ENCODE data around the gene ANKS1B. TPM values are rescaled to one million over a fixed set of nuclear protein-coding genes. Genes with fewer than 3 reads are reported as not detected.
"Not testable (repeated sequence)": the region's sequence is repeated elsewhere in the genome, so short reads cannot be mapped to it uniquely, and the experiment has no call there.

Gene ANKS1B
- total RNA-seq, 1 donor = 0.21 TPM

DNA sequence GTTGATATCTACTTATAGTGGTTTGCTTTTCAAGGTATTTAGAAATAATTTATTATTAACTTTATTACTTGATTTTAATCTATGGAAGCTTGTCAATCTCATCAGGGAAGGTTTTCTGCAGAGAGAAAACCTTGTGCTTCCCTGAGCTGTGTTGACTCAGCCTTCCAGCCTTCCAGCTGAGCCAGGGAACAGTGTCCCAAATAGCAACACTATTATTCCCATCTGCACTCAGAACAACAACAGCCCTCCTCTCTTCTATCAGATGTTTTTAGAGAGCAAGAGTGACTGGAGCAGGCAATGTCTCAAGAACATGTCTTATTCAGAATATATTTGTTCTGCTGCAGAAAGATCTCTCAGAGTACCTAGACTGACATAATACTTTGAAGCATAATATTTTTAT, 727.1 kb downstream of the ANKS1B start:
- Histone ChIP-seq H3K9me3 (ENCODE audit: low read depth, low read length) (no peaks in the 10 kb centered on the region), H3K4me3 (ENCODE audit: low read length) (no peak overlapping the region), H3K27me3 (ENCODE audit: insufficient read depth, low read length) (no peaks in the 10 kb centered on the region), H3K4me1 (ENCODE audit: insufficient read depth, low read length) (no peaks in the 10 kb centered on the region)

GRCh38 chr12:99253068-99253467, 731.7 kb downstream of the ANKS1B start:
- Histone ChIP-seq H3K27me3 (ENCODE audit: insufficient read depth, low read length) (no peaks in the 10 kb centered on the region), H3K4me1 (ENCODE audit: insufficient read depth, low read length) (no peaks in the 10 kb centered on the region), H3K4me3 (ENCODE audit: low read length) (no peak overlapping the region), H3K9me3 (ENCODE audit: low read depth, low read length) (no peaks in the 10 kb centered on the region)

- H3K27me3 ChIP-seq (ENCODE audit: insufficient read depth, low read length) = no peaks in the 10 kb centered on the region
- no peaks in the 10 kb centered on the region for H3K9me3 ChIP-seq (ENCODE audit: low read depth, low read length)
- H3K4me1 ChIP-seq (ENCODE audit: insufficient read depth, low read length) = no peaks in the 10 kb centered on the region
- H3K4me3 ChIP-seq (ENCODE audit: low read length) = no peak overlapping the region
These were observed 734.6 kb downstream of the ANKS1B start for GRCh38 chr12:99250091-99250490.

GRCh38 chr12:99249543-99249942, 735.2 kb downstream of the ANKS1B start:
- Histone ChIP-seq H3K4me3 (ENCODE audit: low read length) (no peak overlapping the region), H3K9me3 (ENCODE audit: low read depth, low read length) (no peaks in the 10 kb centered on the region)

DNA sequence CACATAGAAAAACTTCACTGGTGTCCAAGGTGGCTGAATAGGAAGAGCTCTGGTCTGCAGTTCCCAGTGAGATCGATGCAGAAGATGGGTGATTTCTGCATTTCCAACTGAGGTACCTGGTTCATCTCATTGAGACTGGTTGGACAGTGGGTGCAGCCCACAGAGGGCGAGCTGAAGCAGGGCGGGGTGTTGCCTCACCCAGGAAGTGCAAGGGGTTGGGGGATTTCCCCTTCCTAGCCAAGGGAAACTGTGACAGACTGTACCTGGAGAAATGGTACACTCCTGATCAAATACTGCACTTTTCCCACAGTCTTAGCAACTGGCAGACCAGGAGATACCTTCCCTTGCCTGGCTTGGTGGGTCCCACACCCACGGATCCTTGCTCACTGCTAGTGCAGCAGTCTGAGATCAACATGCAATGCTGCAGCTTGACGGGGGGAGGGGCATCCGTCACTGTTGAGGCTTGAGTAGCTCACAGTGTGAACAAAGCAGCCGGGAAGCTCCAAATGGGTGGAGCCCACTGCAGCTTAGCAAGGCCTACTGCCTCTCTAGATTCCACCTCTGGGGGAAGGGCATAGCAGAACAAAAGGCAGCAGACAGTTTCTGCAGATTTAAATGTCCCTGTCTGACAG, 746.7 kb downstream of the ANKS1B start:
- H3K9me3 ChIP-seq (ENCODE audit: low read depth, low read length); H3K4me1 ChIP-seq (ENCODE audit: insufficient read depth, low read length): not testable (repeated sequence)

More at GRCh38 chr12:99249543-99249942, 735.2 kb downstream of the ANKS1B start:
- H3K4me1 ChIP-seq (ENCODE audit: insufficient read depth, low read length) = no peaks in the 10 kb centered on the region
- H3K27me3 ChIP-seq (ENCODE audit: insufficient read depth, low read length) = no peaks in the 10 kb centered on the region

GRCh38 chr12:99235381-99235780, 749.4 kb downstream of the ANKS1B start:
- H3K27me3 ChIP-seq (ENCODE audit: insufficient read depth, low read length) = no peaks in the 10 kb centered on the region
- H3K4me3 ChIP-seq (ENCODE audit: low read length) = no peak overlapping the region
- no peaks in the 10 kb centered on the region for H3K4me1 ChIP-seq (ENCODE audit: insufficient read depth, low read length)
- H3K9me3 ChIP-seq (ENCODE audit: low read depth, low read length) = no peaks in the 10 kb centered on the region

More for the DNA sequence above, 746.7 kb downstream of the ANKS1B start:
- not testable (repeated sequence) for H3K27me3 ChIP-seq (ENCODE audit: insufficient read depth, low read length); H3K4me3 ChIP-seq (ENCODE audit: low read length)

- Histone ChIP-seq H3K9me3 (ENCODE audit: low read depth, low read length) (no peaks in the 10 kb centered on the region), H3K4me1 (ENCODE audit: insufficient read depth, low read length) (no peaks in the 10 kb centered on the region), H3K4me3 (ENCODE audit: low read length) (no peak overlapping the region), H3K27me3 (ENCODE audit: insufficient read depth, low read length) (no peaks in the 10 kb centered on the region)
These were observed 750.0 kb downstream of the ANKS1B start for GRCh38 chr12:99234702-99235101.

- Histone ChIP-seq H3K4me3 (ENCODE audit: low read length) (no peak overlapping the region), H3K4me1 (ENCODE audit: insufficient read depth, low read length) (no peaks in the 10 kb centered on the region), H3K9me3 (ENCODE audit: low read depth, low read length) (no peaks in the 10 kb centered on the region)
These were observed 752.4 kb downstream of the ANKS1B start for GRCh38 chr12:99232324-99232723.

DNA sequence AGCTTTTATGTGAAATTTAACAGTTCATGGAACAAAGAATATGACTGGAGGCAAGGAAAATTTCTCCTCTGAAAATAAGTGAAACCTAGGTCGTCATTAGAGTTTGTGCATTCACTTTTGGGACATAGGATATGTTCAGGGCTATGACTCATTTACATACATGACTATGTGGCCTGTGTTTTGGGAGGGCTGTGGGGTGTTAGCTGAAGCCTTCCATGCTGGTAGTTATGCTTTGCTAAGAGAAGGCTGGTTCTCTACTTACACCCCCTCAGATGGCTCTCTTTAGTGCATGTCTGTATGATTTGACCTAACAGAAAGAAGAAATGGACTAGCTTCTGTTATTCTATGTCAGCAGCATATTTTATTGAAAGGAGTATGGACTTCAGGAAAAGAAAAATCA, 753.7 kb downstream of the ANKS1B start:
- H3K4me1 ChIP-seq (ENCODE audit: insufficient read depth, low read length) = no peaks in the 10 kb centered on the region
- H3K4me3 ChIP-seq (ENCODE audit: low read length) = no peak overlapping the region
- no peaks in the 10 kb centered on the region for H3K27me3 ChIP-seq (ENCODE audit: insufficient read depth, low read length)
- no peaks in the 10 kb centered on the region for H3K9me3 ChIP-seq (ENCODE audit: low read depth, low read length)

More at GRCh38 chr12:99232324-99232723, 752.4 kb downstream of the ANKS1B start:
- H3K27me3 ChIP-seq (ENCODE audit: insufficient read depth, low read length) = no peaks in the 10 kb centered on the region

DNA sequence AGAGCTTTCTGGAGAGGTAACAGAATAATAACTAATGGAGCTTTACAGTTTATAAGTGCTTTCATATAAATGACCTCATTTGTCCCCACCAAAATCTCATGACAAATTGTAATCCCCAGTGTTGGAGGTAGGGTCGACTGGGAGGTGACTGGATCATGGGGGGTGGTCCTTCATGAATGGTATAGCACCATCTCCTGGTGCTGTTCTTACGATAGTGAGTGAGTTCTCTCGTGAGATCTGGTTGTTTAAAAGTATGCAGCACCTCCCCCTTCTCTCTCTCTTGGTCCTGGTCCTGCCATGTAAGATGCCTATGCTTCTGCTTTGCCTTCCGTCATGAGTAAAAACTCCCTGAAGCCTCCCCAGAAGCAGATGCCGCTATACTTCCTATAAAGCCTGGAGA, 760.5 kb downstream of the ANKS1B start:
- H3K9me3 ChIP-seq (ENCODE audit: low read depth, low read length) = no peaks in the 10 kb centered on the region
- H3K27me3 ChIP-seq (ENCODE audit: insufficient read depth, low read length) = no peaks in the 10 kb centered on the region
- H3K4me1 ChIP-seq (ENCODE audit: insufficient read depth, low read length) = no peaks in the 10 kb centered on the region
- H3K4me3 ChIP-seq (ENCODE audit: low read length) = no peak overlapping the region

GRCh38 chr12:99223579-99223978, 761.2 kb downstream of the ANKS1B start:
- Histone ChIP-seq H3K4me3 (ENCODE audit: low read length) (no peak overlapping the region), H3K27me3 (ENCODE audit: insufficient read depth, low read length) (no peaks in the 10 kb centered on the region), H3K9me3 (ENCODE audit: low read depth, low read length) (no peaks in the 10 kb centered on the region), H3K4me1 (ENCODE audit: insufficient read depth, low read length) (no peaks in the 10 kb centered on the region)

- H3K27me3 ChIP-seq (ENCODE audit: insufficient read depth, low read length) = no peaks in the 10 kb centered on the region
- no peak overlapping the region for H3K4me3 ChIP-seq (ENCODE audit: low read length)
- no peaks in the 10 kb centered on the region for H3K4me1 ChIP-seq (ENCODE audit: insufficient read depth, low read length)
- H3K9me3 ChIP-seq (ENCODE audit: low read depth, low read length) = no peaks in the 10 kb centered on the region
These were observed 771.7 kb downstream of the ANKS1B start for GRCh38 chr12:99213047-99213446.

DNA sequence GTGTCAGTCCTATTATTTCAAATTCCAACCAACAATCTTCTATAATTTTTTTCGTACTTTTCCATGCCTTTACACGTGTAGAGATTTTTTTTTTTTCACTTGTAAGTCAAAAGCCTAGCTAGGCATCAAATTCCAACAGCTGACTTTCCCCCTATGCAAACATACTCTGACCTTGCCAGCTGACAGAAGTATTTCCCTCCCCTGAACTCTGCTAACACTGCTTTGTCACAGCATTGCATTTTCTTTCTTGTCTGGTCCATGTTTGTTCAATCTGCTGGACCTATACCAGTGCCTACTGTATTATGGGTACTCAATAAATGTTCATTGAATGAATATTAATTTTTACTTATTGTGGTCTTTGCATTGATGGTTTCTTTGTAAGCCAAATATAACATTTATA, 772.5 kb downstream of the ANKS1B start:
- Histone ChIP-seq H3K27me3 (ENCODE audit: insufficient read depth, low read length) (no peaks in the 10 kb centered on the region), H3K9me3 (ENCODE audit: low read depth, low read length) (no peaks in the 10 kb centered on the region), H3K4me3 (ENCODE audit: low read length) (no peak overlapping the region), H3K4me1 (ENCODE audit: insufficient read depth, low read length) (no peaks in the 10 kb centered on the region)

DNA sequence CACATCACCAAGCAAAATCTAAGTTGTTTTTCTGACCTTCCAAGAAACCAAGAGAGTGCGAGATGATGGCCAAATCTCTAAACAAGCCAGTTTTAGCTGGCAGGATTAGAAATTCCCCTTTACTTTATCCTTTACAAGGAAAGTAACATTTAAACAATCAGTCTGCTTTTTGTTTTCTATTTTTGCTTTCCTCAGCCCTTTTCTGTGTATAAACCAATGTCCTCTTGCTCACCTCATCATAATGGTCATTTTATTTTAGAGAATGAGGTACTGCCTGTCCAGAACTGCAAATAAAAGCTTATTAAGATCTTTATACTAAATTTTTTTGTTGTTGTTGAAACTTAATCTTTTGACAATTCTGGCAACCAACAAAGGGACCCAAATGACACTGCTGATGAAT, 779.6 kb downstream of the ANKS1B start:
- no peaks in the 10 kb centered on the region for H3K4me1 ChIP-seq (ENCODE audit: insufficient read depth, low read length)
- H3K4me3 ChIP-seq (ENCODE audit: low read length) = no peak overlapping the region
- no peaks in the 10 kb centered on the region for H3K27me3 ChIP-seq (ENCODE audit: insufficient read depth, low read length)
- no peaks in the 10 kb centered on the region for H3K9me3 ChIP-seq (ENCODE audit: low read depth, low read length)

DNA sequence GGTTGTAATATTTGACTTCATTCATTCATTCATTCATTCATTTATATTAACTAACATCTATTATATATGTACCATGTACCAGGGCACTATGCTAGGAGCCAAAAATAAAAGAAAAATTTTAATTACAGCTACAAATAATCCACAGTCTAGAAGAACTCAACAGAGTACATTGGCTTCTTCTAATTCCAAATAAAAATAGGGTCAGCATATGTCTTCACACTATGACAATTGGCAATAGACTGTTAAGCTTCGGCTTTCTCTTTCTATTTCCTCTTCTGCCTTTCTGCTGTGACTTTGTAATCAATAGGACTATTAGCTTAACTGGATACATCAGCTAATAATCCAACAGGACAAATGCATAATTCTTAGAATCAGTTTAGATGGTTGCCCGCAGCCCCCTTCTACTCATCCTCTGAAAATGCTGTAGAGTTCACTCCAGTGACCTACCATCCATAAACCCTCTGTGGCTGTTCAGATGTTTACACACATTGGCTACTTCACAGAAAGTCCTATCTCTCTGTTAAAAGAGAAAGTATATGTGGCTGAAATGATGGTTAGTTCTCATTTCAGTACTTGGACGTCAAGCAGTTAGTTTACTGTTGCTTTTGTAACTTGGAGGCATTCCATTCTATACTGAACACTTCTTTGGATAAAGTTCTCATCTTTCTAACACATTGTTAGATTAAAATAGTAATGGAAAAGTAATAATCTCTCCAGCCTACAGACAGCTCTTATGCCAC, 782.7 kb downstream of the ANKS1B start:
- Histone ChIP-seq H3K9me3 (ENCODE audit: low read depth, low read length) (no peaks in the 10 kb centered on the region), H3K4me1 (ENCODE audit: insufficient read depth, low read length) (no peaks in the 10 kb centered on the region), H3K27me3 (ENCODE audit: insufficient read depth, low read length) (no peaks in the 10 kb centered on the region), H3K4me3 (ENCODE audit: low read length) (no peak overlapping the region)

All from mononuclear cell (primary cell).